H1 (cell line): ENCODE data around the gene RASGEF1C. TPM values are rescaled to one million over a fixed set of nuclear protein-coding genes. Genes with fewer than 3 reads are reported as not detected.

Experiments
- CTCF ChIA-PET: fragments of 300-600 bp; sonication (Branson Sonifier 250); formaldehyde crosslinking; loops from one replicate; lab custom pipeline; 2021; ENCODE audit not compliant: partially characterized antibody; lab: Charles Lee
- POLR2A ChIA-PET: fragments of 300-600 bp; sonication (Branson Sonifier 250); formaldehyde crosslinking; loops from one replicate; lab custom pipeline; 2021; ENCODE audit warnings: inconsistent platforms; ENCODE audit not compliant: partially characterized antibody; lab: Charles Lee
- DNase-seq, 2 experiments: peaks; one replicate each; pipeline versions ENCODE4 v3.0.0 to v3.0.0-alpha.2; 2010 to 2022; ENCODE audit warnings: low spot score in 2 of 2, low read depth in 1 of 2, mixed read lengths in 1 of 2
- FAIRE-seq: peaks from 2 replicates; lab custom pipeline; 2011; peaks lifted over from hg19 to GRCh38; lab: Jason Lieb, UNC
- H2AFZ ChIP-seq: 2 replicates; pipeline ENCODE4 v1.8.1; 2012; ENCODE audit warnings: low read length, inconsistent platforms
- H2AK5ac ChIP-seq: 2 replicates; pipeline ENCODE4 v1.6.1; 2013; ENCODE audit warnings: low read depth, low read length
- H2BK120ac ChIP-seq: replicated peaks from 2 replicates; pipeline ENCODE3; 2013; ENCODE audit warnings: low read depth, low read length, inconsistent platforms
- H2BK12ac ChIP-seq: 2 replicates; pipeline ENCODE4 v1.6.1; 2013; ENCODE audit warnings: low read depth, low read length
- H2BK15ac ChIP-seq: 2 replicates; pipeline ENCODE4 v1.6.1; 2013; ENCODE audit warnings: low read length
- H2BK20ac ChIP-seq: 2 replicates; pipeline ENCODE4 v1.6.1; 2013; ENCODE audit warnings: low read length
- H2BK5ac ChIP-seq: 2 replicates; pipeline ENCODE4 v1.6.1; 2013; ENCODE audit warnings: low read depth, low read length
- H3K14ac ChIP-seq: 2 replicates; pipeline ENCODE4 v1.6.1; 2013; ENCODE audit warnings: inconsistent platforms; ENCODE audit not compliant: insufficient read length
- H3K18ac ChIP-seq: 2 replicates; pipeline ENCODE4 v1.6.1; 2013; ENCODE audit warnings: low read length; ENCODE audit errors: extremely low read depth
- H3K23ac ChIP-seq: 2 replicates; pipeline ENCODE4 v1.6.1; 2013; ENCODE audit warnings: inconsistent platforms; ENCODE audit not compliant: insufficient read length
- H3K23me2 ChIP-seq: 2 replicates; pipeline ENCODE4 v1.6.1; 2013; ENCODE audit warnings: low read depth, low read length
- H3K27ac ChIP-seq: 2 replicates; pipeline ENCODE4 v1.6.1; 2011; ENCODE audit warnings: low read depth, low read length, inconsistent platforms
- H3K27me3 ChIP-seq, 4 experiments: replicated peaks in 1 of 4; 1 replicate in 1 of 4; 2 replicates in 3 of 4; pipeline versions ENCODE4 v1.6.1 to v1.8.1; 2011 to 2013; ENCODE audit warnings: low read length in 3 of 4, mild to moderate bottlenecking in 3 of 4, inconsistent platforms in 2 of 4, mixed read lengths in 2 of 4, moderate library complexity in 1 of 4; ENCODE audit not compliant: control insufficient read depth in 3 of 4, insufficient read depth in 3 of 4; ENCODE audit errors: extremely low read depth in 1 of 4
- H3K36me3 ChIP-seq, 4 experiments: 2 replicates each; pipeline versions ENCODE4 v1.6.1 to v1.8.1; 2011 to 2013; ENCODE audit warnings: mild to moderate bottlenecking in 4 of 4, low read length in 3 of 4, moderate library complexity in 2 of 4, control low read depth in 1 of 4, inconsistent platforms in 1 of 4; ENCODE audit not compliant: insufficient read depth in 4 of 4, control insufficient read depth in 2 of 4
- H3K4ac ChIP-seq: replicated peaks from 2 replicates; pipeline ENCODE3; 2013; ENCODE audit warnings: low read length, low read depth, mixed read lengths, inconsistent platforms; ENCODE audit not compliant: insufficient read length
- H3K4me1 ChIP-seq, 4 experiments: replicated peaks in 1 of 4; 1 replicate in 1 of 4; 2 replicates in 3 of 4; pipeline versions ENCODE4 v1.6.1 to v1.8.1; 2011 to 2013; ENCODE audit warnings: low read length in 3 of 4, inconsistent platforms in 2 of 4, mixed read lengths in 1 of 4; ENCODE audit not compliant: insufficient read depth in 4 of 4, control insufficient read depth in 3 of 4
- H3K4me2 ChIP-seq, 2 experiments: 2 replicates each; pipeline versions ENCODE4 v1.6.1 to v1.8.1; 2011 to 2013; ENCODE audit warnings: low read depth in 2 of 2, low read length in 2 of 2, control low read depth in 1 of 2, inconsistent platforms in 1 of 2, mild to moderate bottlenecking in 1 of 2; ENCODE audit not compliant: insufficient read depth in 1 of 2
- H3K4me3 ChIP-seq, 4 experiments: fragments of 200-600, 300-600 bp in 1 of 4; sonication (generic), shearing (Covaris generic), sonication (Bioruptor Twin) in 1 of 4; 2 replicates each; pipeline versions ENCODE4 v1.5.1 to v1.8.1; 2011 to 2016; ENCODE audit warnings: low read length in 4 of 4, low read depth in 3 of 4, control low read depth in 2 of 4, inconsistent platforms in 2 of 4, mild to moderate bottlenecking in 2 of 4, mixed read lengths in 1 of 4, moderate library complexity in 1 of 4; ENCODE audit not compliant: insufficient read depth in 2 of 4; ENCODE audit errors: extremely low read depth in 1 of 4
- H3K56ac ChIP-seq: replicated peaks from 2 replicates; pipeline ENCODE3; 2013; ENCODE audit warnings: low read depth, mild to moderate bottlenecking, mixed read lengths, low read length, inconsistent platforms; ENCODE audit not compliant: insufficient read length
- H3K79me1 ChIP-seq: 2 replicates; pipeline ENCODE4 v1.6.1; 2013; ENCODE audit warnings: low read depth, low read length, control low read depth
- H3K79me2 ChIP-seq, 2 experiments: 2 replicates each; pipeline versions ENCODE4 v1.6.1 to v1.8.1; 2012 to 2013; ENCODE audit warnings: low read length in 2 of 2, mild to moderate bottlenecking in 2 of 2, inconsistent platforms in 1 of 2; ENCODE audit not compliant: insufficient read depth in 2 of 2, control insufficient read depth in 1 of 2
- H3K9ac ChIP-seq, 4 experiments: replicated peaks in 1 of 4; 1 replicate in 1 of 4; 2 replicates in 3 of 4; pipeline versions ENCODE4 v1.6.1 to v1.8.1; 2011 to 2013; ENCODE audit warnings: low read depth in 3 of 4, low read length in 3 of 4, control low read depth in 2 of 4, mild to moderate bottlenecking in 2 of 4, moderate library complexity in 2 of 4, inconsistent platforms in 1 of 4; ENCODE audit errors: extremely low read depth in 1 of 4
- H3K9me3 ChIP-seq, 2 experiments: 2 replicates each; pipeline versions ENCODE4 v1.6.1 to v1.8.1; 2012 to 2013; ENCODE audit warnings: mild to moderate bottlenecking in 2 of 2, moderate library complexity in 2 of 2, control low read depth in 1 of 2, inconsistent platforms in 1 of 2, low read depth in 1 of 2, low read length in 1 of 2, mixed read lengths in 1 of 2; ENCODE audit not compliant: insufficient read depth in 2 of 2
- H4K20me1 ChIP-seq, 2 experiments: replicated peaks in 1 of 2; 2 replicates each; pipeline versions ENCODE3 to v1.8.1; 2011 to 2013; ENCODE audit warnings: inconsistent platforms in 2 of 2, low read length in 2 of 2, mild to moderate bottlenecking in 1 of 2; ENCODE audit not compliant: insufficient read depth in 2 of 2, control insufficient read depth in 1 of 2
- H4K5ac ChIP-seq: 2 replicates; pipeline ENCODE4 v1.6.1; 2013; ENCODE audit warnings: low read length, low read depth, mixed read lengths, inconsistent platforms; ENCODE audit not compliant: insufficient read length
- H4K8ac ChIP-seq: 2 replicates; pipeline ENCODE4 v1.8.0; 2013; ENCODE audit warnings: mild to moderate bottlenecking, moderate library complexity, low read length, inconsistent platforms; ENCODE audit not compliant: insufficient read depth; ENCODE audit errors: extremely low read depth
- H4K91ac ChIP-seq: replicated peaks from 2 replicates; pipeline ENCODE3; 2013; ENCODE audit warnings: low read length, mixed read lengths, inconsistent platforms; ENCODE audit not compliant: insufficient read length
- SP2 ChIP-seq: IDR thresholded peaks from 2 replicates; pipeline ENCODE4 v1.6.1; 2012; ENCODE audit warnings: mild to moderate bottlenecking, low read length, inconsistent platforms
- WGBS, 2 experiments: shearing (Covaris generic) in 1 of 2; methylation state at CpG; one replicate each; pipeline versions ENCODE4 v1.1.6 to v1.1.7; 2013 to 2015; ENCODE audit warnings: low lambda C conversion rate in 2 of 2, mixed read lengths in 2 of 2, inconsistent platforms in 1 of 2, low coverage in 1 of 2, missing lambda C conversion rate in 1 of 2; ENCODE audit not compliant: insufficient replicate concordance in 2 of 2, insufficient coverage in 1 of 2, insufficient read length in 1 of 2; ENCODE audit errors: extremely low coverage in 1 of 2, missing lambda C conversion rate in 1 of 2; 5-methylcytosine and 5-hydroxymethylcytosine counted together
- polyA plus RNA-seq, 7 experiments: library from polyadenylated mRNA; depleted of rRNA in 3 of 7; stranded (reverse) in 5 of 7; unstranded in 2 of 7; fragments of >200 nt in 5 of 7; fragments of 200-250 nt in 2 of 7; gene quantifications; 1 replicate in 5 of 7; 2 replicates in 1 of 7; 4 replicates in 1 of 7; pipeline versions ENCODE4 v1.2.1 to v1.2.3, GENCODE V29; 2011 to 2013; ENCODE audit warnings: missing spikeins in 2 of 7, mixed read lengths in 2 of 7
- total RNA-seq: library from RNA; stranded (reverse); fragmentation: NEBNext Ultra II Directional; extraction: Animal tissue kit (Norgen Biotek cat#: 25700); gene quantifications from 2 replicates; pipeline ENCODE4 v1.2.1, GENCODE V29; 2021

Gene RASGEF1C
- total and polyA plus RNA-seq, 2 of the 8 experiments (the other 6 are each of a cell fraction or from before 2014, with no cell fraction given) = 0.26 to 0.61 TPM

- Histone ChIP-seq H2BK12ac (no peak overlapping the region), H4K91ac (no peak overlapping the region), H2BK15ac (no peak overlapping the region), H3K27ac (no peak overlapping the region), H3K79me1 (no peaks in the 10 kb centered on the region), H3K9me3 (no peaks in the 10 kb centered on the region), H2BK120ac (no peak overlapping the region), H4K8ac (no peak overlapping the region), H3K14ac (no peak overlapping the region), H2BK20ac (no peak overlapping the region), H3K23me2 (no peaks in the 10 kb centered on the region), H3K23ac (no peak overlapping the region), H3K27me3 (no peaks in the 10 kb centered on the region), H3K4me3 (no peak overlapping the region), H3K79me2 (no peaks in the 10 kb centered on the region), H2AFZ (no peak overlapping the region), H3K4me1 (no peaks in the 10 kb centered on the region; a peak in 1 of 7 replicates), H4K5ac (no peak overlapping the region), H3K4ac (no peak overlapping the region), H3K9ac (no peak overlapping the region), H3K4me2 (no peak overlapping the region), H3K56ac (no peak overlapping the region), H3K36me3 (no peaks in the 10 kb centered on the region), H2BK5ac (no peak overlapping the region), H2AK5ac (no peak overlapping the region), H3K18ac (no peak overlapping the region)
- CTCF ChIA-PET = no interaction called here
- WGBS, 2 experiments = 82% methylated on average over 6 of the region's 6 CpGs; no CpG with 5 or more reads in 1 of the 2 experiments
- DNase-seq = peak in 1 of 2 experiments; percentile 20
- no peak for FAIRE-seq
- no peak for TF ChIP-seq SP2
- TF ChIP-seq, all 59 proteins: peak for 0
- H4K20me1 ChIP-seq = no peaks in the 10 kb centered on the region
- POLR2A ChIA-PET = no interaction called here
Measured at GRCh38 chr5:180157866-180158265, 51.1 kb downstream of the RASGEF1C start.
